HG02884 (cell line): ENCODE data around the gene ODAD3.
A peak's percentile ranks its signal among the peaks of the same experiment; 100 is the strongest.
"Not testable (repeated sequence)": the region's sequence is repeated elsewhere in the genome, so short reads cannot be mapped to it uniquely, and the experiment has no call there.

Source experiments
- ATAC-seq: cut with Tn5 transposase; IDR thresholded peaks from one replicate; pipeline ENCODE4 v1.9.1; 2021; ENCODE audit warnings: mild to moderate bottlenecking, moderate library complexity; ENCODE audit not compliant: unreplicated experiment

Gene ODAD3

DNA sequence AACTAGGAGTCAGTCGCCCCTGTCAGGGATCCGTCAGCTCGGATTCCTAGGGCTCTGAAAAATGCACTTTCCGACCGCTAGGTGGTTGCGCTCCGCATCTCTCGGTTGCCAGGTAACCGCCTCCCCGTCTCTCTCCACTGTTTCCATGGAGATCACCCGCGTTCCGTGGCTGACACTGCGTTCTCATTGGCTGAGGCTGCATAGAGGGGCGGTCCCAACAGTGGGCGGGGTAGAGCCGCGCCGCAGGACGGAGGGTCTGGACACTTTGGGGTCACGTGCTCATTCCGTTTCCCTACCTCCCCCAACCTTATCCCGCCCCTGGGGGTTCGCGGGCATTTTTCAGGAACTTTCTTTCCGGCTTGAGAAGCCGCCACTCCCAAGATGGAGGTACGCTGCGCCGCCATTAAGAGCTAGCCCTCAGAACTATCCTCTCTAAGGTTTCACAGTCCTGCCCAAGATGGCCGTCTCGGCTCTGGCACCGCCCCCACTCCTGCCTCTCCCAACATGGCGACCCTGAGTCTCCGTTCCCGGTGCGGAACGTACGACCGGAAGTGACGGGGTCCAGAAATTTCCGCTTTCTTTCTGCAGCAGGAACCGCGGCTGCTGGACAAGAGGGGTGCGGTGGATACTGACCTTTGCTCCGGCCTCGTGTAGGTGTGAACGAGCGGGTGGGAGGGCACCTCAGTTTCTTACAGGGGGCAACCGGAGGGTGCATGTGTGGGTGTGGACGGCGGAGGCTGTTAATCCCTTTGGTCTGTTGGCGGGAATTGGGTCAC, at the start of gene ODAD3, which contains the start of gene PRKCSH:
Gene ODAD3, minus strand, starts transcription at position 65 of the 776 bp plus-strand sequence. CDS start 105 bp downstream, outside the sequence.
Gene PRKCSH, plus strand, starts transcription at position 579 of the 776 bp plus-strand sequence. CDS start 483 bp downstream, outside the sequence.
- ATAC-seq: peak; percentile 85

DNA sequence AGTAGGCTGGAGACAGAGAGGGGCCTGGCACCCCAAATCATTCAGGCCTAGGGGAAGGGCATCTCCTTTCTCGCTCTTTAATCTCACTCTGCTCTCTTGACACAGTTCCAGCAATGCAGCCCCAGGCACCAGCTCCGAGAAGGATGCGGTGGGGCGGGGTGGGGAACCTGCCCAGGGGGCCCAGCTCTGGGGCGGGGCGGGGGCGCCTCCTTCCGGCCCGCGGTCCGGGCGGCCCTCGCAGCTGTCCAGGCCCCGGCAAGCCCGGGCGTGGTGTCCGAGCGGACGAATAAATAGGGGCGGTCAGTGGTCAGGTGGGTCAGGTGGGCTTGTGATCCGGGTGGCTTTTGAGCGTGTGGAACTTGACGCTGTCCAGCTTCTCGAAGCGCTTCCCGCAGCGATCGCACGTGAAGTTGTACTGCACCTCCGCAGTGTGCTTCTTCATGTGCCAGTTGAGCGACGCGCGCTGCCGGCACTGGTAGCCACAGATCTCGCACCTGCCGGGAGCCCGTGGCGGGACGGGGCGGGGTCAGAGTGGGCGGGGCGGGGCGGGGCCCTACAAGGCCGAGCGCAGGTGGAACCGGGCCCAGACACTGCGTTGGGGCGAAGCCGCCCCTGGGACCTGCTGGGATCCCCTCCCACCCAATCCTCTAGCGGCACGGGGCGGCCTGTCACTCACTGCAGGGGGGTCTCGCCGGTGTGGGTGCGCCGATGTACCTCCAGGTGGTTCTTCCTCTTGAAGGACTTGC, 48.6 kb upstream of the ODAD3 start:
- no peak for ATAC-seq

DNA sequence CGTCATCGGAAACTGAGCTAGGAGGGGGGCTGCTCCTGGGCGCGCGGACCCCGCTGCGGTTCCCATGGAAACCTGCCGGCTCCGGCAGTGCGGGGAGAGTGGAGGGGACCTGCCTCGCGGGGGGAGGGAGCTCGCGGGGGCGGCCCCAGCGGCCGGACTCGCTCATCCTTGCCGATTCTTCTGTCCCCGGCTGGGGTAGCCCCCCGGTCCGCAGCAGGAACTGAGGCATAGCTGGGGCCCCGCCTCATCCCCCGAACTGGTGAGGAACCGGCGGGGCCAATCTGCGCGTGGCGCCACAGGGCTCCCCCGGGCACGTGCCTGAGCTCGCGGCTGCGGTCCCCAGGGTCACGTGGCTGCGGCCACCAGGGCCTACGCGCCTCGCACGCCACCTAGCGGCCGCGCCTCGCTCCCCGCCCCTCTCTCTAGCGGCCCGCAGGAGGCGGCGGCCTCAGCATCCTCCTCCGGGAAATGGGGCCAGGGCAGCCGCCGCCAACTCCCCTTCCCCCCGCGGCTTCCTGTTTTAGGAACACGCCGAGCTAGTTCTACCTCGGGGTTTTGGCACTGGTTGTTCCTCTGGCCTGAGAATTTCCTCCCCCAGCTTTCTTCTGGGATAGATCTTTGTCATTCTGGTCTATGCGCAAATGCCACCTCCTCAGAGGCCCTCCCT, 47.6 kb upstream of the ODAD3 start:
- ATAC-seq: peak; percentile 37

DNA sequence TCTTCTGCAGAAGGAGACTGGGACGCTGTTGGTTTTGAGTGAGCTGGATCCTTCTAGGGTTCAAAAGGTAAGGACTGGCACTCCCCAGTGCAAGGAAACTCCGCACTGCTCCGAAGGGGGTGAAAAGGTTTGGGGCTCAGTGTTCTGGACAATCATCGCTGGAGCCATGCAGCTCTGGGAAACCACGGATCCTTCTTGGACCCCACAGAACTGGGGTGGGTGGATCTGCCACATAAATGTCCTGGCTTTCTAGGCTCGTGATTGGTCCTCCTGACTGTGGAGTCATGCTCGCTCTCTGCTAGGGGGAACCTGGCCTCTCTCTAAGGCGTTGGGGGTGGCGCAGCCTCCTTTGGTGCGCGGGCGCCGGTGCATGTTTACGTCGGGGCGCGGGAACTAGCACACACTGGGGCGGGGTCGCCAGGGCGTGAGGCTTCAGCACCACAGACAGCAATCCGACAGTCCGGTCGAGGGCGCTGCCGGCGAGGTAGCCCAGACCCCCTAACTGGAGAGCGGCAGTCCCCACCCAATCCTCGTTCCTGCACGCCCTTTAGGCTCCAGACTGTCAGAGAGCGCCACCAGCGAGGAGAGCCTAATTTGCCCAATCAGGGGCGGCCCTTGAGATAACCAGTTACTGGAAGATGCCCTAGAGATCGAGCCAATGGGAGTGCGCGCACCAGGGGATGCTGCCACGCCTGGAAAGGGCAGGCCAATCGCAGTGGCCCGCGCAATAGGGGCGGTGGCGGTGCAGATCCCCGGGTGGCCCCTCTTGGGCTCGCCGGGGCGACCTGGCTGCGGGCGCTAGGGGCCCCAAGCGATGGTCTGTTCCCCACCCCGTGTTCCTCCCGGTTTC, 46.8 kb upstream of the ODAD3 start:
- ATAC-seq: peak; percentile 70

DNA sequence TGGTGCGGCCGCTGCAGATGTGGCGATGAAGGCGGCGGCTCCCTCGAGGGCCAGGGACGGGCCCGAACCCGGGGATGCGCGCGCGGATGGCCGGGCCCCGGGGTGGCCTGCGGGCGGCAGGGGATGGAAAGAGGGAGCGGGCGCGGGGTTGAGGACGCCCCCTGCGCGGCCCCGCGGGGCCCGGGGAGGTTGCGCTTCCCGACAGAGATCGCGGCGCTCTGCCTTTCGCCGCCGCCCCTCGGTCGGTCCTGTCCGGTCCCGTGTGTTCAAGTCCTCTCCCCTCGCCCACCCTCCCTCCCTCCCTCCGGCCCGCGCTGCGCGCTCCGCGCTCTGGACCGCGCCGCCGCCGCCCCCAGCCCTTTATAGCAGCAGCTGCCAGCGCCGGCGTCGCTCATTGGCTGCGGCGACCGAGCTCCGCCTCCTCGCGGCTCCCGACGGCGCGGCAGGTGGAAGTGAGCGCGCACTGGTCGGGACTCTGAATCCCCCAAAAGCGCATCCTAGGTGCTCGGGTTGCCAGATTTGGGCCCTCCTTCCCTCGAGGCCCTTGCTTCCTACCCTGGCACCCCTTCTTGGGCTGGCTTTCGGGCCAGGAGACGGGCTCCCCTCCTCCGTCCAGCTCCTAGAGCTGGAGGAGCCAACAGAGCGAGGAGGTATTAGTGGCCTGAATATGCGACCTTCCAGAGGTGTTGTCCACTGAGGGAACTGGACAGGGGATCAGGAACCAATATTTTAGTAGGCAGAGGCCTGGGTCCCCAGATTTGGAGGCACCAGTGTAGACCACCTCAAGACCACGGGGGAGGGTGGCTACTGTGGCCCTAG, 46.0 kb upstream of the ODAD3 start, which contains the start of gene ELAVL3:
Gene ELAVL3, minus strand, starts transcription at position 332 of the 819 bp plus-strand sequence. CDS start 438 bp downstream, outside the sequence.
- ATAC-seq: no peak

DNA sequence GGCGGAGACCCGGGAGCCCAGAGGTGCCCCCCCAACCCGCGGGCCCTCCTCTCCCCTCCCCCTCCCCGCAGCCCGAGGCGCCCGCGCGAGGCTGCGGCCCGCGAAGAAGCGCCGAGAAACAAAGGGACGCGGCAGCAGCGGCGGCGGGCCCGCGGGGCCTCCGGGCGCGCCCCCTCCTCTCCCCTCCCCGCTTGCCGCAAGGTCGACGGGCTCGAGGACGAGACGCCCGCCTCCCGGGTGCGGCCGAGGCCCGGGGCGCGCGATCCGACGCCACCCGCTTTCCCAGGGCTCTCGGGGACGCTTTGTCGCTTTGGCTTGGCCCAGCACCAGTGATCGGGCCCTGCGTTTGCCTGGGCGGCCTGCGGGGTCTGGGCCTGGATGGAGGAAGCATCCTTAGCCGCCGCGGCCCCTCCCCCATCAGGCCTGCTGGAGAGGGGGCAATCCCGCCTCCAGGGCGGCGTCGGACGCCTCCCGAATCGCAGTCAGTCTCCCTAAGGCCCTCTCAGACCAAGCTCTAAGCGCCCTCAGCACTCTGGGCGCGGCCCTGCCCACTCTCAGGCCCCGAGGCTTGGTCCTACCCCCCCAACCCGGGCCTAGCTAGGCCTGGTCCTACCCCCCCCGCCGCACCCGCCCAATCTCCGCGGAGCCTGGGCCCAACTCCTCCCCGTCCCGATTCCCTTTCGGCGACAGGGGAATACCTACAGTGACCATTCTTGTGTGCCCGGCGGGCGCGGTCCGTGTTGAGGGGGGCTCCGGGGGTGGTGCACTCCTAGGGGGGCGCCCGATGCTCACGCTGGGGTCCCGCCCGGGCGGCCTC, 45.2 kb upstream of the ODAD3 start:
- ATAC-seq: no peak

DNA sequence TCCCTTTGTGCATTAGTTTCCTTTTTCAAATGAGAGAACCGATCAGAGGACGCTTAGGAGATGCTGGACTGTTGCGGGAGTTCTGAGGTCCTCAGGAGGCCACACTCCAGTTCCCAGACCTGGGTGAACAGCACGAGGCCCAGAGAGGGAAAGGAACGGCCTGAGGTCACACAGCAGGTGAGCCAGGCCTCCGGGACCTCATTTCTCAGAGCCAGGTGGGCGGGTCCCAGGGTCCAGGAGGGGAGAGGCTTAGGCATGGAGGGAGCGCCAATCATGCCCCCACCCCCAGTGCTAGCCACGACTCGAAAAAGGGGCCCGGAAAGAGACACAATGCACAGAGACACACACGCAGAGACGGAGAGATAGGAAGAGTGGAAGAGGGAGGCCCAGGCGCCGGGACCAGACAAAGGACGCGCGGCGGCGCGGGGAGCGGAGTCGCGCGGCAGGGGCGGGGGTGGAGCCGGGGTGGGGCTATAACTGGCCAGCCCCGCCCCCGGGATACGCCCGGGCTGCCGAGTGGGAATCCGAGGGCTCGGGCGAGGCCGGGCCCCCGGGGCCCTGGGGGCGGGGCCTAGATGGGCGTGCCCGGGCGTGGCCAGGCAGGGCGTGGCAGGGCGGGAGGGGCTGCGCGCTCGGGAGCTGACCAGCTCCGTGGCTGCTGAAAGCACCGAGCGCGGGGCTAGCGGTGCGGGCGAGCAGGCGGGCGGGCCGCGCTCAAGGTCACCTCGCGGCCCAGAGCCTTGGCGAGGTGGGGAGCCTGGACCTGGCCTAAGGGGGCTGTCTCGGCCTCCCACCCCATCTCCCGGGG, 44.4 kb upstream of the ODAD3 start:
- no peak for ATAC-seq

DNA sequence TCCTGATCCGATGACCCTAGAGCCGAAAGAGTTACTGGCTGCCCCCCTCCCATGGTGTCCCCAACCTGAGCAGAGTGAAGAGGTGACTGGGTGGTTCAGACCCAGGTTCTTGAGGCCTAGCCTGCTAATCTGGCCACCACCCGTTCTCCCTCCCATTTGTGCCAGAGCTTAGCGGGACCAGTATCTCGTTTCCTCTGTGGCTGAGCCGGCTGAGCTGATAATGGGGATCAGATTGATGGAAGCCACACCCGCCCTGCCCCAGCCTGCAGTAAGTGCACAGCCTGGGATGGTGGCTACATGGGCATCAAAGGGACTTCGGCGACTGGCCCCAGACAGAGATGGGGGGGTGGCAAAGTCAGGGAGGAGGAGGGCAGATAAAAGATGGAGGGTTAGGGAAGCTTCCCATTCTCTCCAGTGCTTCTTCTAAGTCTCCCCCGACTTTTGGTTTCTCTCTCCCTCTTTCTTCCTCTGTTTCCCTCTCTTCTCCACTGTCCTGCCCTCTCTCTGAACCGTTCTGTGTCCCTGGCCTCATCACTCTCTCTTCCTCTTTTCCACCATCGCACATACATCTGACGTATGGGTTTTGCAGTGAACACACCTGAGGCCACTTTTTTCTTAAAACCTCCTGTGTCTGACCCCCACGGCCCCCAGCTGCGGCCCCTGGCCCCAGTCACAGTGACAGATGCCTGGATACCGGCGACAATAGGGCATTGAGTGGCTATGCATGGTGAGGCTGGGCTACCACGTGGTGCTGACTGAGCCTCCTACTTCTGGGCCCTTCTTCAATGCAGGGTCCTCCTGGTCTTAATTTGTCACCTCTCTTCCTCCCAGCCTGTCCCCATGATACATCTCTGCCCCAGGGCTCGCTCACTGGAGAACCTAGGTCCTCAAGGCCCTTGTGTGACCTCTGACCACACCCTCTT, 43.5 kb upstream of the ODAD3 start:
- ATAC-seq: no peak

DNA sequence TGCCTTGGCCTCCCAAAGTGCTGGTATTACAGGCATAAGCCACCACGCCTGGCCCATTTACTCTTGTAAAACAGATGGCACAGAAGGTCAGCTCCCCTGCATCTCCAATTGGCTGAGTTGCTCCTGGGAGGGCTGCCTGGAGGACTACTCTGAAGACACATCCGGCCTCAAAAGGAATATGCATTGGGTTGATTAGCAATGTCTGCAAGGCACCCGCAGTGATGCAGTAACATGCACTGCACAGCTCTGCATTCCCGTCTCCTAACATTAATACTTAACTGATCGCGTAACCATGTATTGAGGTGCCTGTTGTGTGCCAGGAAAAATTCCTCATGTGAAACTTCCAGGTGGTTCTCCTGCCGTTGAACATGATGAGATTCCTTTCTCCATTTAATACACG, 40.9 kb upstream of the ODAD3 start:
- no peak for ATAC-seq

DNA sequence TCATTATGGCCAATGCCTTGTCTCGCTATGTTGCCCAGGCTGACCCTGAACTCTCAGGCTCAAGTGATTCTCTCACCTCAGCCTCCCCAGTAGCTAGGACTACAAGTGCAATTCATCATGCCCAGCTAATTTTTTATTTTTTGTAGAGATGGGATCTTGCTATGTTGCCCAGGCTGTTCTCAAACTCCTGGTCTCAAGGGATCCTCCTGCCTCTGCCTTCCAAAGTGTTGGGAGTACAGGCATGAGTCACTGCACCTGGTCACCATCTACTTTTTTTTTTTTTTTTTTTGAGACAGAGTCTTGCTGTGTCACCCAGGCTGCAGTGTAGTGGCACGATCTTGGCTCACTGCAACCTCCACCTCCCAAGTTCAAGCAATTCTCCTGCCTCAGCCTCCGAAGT, 40.4 kb upstream of the ODAD3 start:
- not testable (repeated sequence) for ATAC-seq

DNA sequence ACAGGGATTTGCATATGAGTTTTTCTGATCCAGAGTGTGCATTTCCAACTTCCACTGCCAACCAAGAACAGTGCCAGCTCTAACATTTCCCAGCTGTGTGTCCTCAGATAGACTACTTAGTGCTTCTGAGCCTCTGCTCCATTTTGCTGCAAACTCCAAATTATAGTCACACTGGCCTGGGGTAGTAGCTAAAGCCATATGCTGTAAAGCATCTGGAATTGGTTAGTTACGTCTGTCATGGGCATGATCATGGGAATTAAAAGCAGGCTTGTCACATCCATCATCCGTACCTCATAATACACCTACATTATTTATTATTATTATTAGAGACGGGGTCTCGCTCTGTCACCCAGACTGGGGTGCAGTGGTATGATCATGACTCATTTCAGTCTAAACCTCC, 38.8 kb upstream of the ODAD3 start:
- ATAC-seq: no peak

DNA sequence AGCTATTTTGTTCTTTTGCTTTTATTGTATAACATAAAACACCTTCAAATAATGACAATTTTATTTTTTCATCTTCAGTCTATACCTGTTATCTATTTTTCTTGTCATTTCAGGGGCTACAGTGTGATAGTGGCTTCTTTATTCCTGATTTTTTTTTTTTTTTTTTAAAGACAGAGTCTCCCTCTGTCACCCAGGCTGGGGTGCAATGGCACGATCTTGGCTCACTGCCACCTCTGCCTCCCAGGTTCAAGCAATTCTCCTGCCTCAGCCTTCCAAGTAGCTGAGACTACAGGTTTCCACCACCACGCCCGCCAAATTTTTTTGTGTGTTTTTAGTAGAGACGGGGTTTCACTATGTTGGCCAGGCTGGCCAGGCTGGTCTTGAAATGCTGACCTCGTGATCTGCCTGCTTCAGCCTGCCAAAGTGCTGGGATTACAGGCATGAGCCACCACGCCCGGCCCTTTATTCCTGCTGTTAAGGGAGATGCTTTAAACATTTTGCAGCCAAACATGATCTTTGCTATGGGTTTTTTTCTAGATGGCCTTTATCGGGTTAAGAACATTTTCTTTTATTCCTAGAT, 33.4 kb upstream of the ODAD3 start:
- ATAC-seq: not testable (repeated sequence)

DNA sequence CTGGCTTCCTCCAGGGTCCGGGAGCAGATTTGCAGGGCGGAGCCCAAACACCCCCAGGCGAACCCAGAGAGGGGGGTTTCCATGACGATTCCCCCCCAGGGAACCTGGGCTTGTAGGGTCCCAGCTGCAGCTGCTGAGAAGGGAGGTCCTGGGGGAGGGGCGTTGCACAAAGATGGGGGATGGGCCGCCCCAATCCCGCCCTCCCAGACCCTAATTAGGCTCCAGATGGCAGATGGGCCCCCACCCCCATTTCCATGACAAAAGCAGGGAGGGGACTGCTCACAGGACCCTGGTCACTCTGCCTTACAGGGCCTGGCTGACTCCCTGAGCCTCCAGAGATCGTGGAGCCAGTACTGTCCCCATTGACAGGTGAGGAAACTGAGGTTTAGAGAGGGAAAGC, 30.7 kb upstream of the ODAD3 start:
- no peak for ATAC-seq

DNA sequence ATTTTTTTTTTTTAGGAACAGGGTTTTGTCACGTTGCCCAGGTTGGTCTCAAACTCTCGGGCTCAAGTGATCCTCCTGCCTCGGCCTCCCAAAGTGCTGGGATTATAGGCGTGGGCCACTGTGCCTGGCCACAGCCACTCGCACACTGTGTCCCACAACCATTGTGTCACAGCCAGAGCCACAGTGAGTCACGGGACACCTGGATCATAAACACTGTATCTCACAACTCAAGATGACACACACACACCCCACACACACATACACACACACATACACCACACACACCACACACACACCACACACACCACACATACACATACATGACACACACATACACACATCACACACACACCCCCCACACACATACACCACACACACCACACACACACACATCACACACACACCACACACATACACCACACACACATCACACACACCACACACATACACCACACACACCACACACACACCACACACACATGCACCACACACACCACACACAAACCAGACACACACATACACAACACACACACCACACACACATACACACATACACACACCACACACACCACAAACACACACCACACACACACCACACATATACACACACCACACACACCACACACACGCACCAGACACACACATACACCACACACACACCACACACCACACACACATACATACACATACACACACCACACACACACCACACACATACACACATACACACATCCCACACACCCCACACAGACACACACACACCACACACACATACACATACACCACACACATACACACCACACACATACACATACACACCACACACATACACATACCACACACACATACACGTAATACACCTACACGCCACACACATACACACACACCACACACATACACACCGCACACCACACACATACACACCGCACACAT, 29.7 kb upstream of the ODAD3 start:
- no peak for ATAC-seq

DNA sequence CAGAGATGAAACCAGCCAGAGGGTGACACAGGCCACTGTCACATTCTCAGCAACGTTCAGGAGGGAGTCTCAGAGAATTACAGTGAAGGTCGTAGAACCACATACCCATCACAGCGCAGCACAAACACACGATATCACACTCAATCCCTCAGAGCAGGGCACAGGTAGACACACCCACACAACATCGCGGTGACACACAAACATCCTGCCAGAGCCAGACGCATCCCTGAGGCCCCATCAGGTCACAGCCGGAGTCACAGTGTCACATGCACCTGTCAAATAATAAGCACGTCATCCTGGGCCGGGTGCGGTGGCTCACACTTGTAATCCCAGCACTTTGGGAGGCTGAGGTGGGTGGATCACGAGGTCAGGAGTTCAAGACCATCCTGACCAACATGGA, 28.5 kb upstream of the ODAD3 start:
- no peak for ATAC-seq
